Neural progenitor cell (in vitro differentiated cells): ENCODE measurements around the gene BTN2A1. TPM values are rescaled to one million over a fixed set of nuclear protein-coding genes. Genes with fewer than 3 reads are reported as not detected.

Experiments
- DNase-seq: peaks from one replicate; pipeline ENCODE4 v3.0.0-alpha.2; 2016; ENCODE audit warnings: low spot score
- H2AFZ ChIP-seq: fragments of 200-600 bp; sonication (generic); replicated peaks from 2 replicates; pipeline ENCODE4 v1.6.1; 2016; ENCODE audit warnings: antibody characterized with exemption
- H3F3A ChIP-seq: fragments of 200-600 bp; sonication (generic); 2 replicates; pipeline ENCODE4 v1.6.1; 2016; ENCODE audit warnings: antibody characterized with exemption, low read depth
- H3K27ac ChIP-seq: fragments of 200-600 bp; sonication (generic); 2 replicates; pipeline ENCODE4 v1.5.1; 2016; ENCODE audit warnings: mild to moderate bottlenecking
- H3K27me3 ChIP-seq: fragments of 200-600 bp; sonication (generic); 2 replicates; pipeline ENCODE4 v1.6.1; 2016; ENCODE audit warnings: mild to moderate bottlenecking, moderate library complexity
- H3K36me3 ChIP-seq: fragments of 200-600 bp; sonication (generic); 2 replicates; pipeline ENCODE4 v1.5.1; 2016
- H3K4me1 ChIP-seq: fragments of 200-600 bp; sonication (generic); 2 replicates; pipeline ENCODE4 v1.6.1; 2016; ENCODE audit warnings: mixed run types
- H3K4me2 ChIP-seq: fragments of 200-600 bp; sonication (generic); 2 replicates; pipeline ENCODE4 v1.6.1; 2016
- H3K4me3 ChIP-seq: fragments of 200-600 bp; sonication (generic); 2 replicates; pipeline ENCODE4 v1.5.1; 2016
- H3K79me2 ChIP-seq: fragments of 200-600 bp; sonication (generic); 2 replicates; pipeline ENCODE4 v1.6.1; 2016; ENCODE audit warnings: low read depth
- H3K9ac ChIP-seq: fragments of 200-600 bp; sonication (generic); 2 replicates; pipeline ENCODE4 v1.6.1; 2016
- H3K9me3 ChIP-seq: fragments of 200-600 bp; sonication (generic); 2 replicates; pipeline ENCODE4 v1.5.1; 2016; ENCODE audit warnings: low read depth
- H4K20me1 ChIP-seq: fragments of 200-600 bp; sonication (generic); 2 replicates; pipeline ENCODE4 v1.6.1; 2016; ENCODE audit warnings: low read depth
- H3K27ac Mint-ChIP-seq: 3 replicates; pipeline ENCODE4 v1.8.0; 2021; ENCODE audit warnings: mixed read lengths
- H3K27me3 Mint-ChIP-seq: 2 replicates; pipeline ENCODE4 v1.8.0; 2022; ENCODE audit warnings: low read depth, mild to moderate bottlenecking, inconsistent platforms, moderate library complexity, mixed read lengths; ENCODE audit not compliant: insufficient read depth
- H3K36me3 Mint-ChIP-seq: 3 replicates; pipeline ENCODE4 v1.8.0; 2021; ENCODE audit warnings: mixed read lengths
- H3K4me1 Mint-ChIP-seq: 3 replicates; pipeline ENCODE4 v1.8.0; 2021; ENCODE audit warnings: mixed read lengths
- H3K4me3 Mint-ChIP-seq: 3 replicates; pipeline ENCODE4 v1.8.0; 2021; ENCODE audit warnings: mild to moderate bottlenecking, moderate library complexity, mixed read lengths
- H3K9me3 Mint-ChIP-seq: 3 replicates; pipeline ENCODE4 v1.8.0; 2020; ENCODE audit warnings: mixed read lengths
- CTCF ChIP-seq: fragments of 200-600 bp; sonication (generic); IDR thresholded peaks from 2 replicates; pipeline ENCODE4 v1.5.1; 2017; ENCODE audit warnings: antibody characterized with exemption, mild to moderate bottlenecking
- EZH2 ChIP-seq: fragments of 200-600 bp; sonication (generic); IDR thresholded peaks from 2 replicates; pipeline ENCODE4 v1.6.1; 2017; ENCODE audit warnings: antibody characterized with exemption, mild to moderate bottlenecking, moderate library complexity
- EZH2phosphoT487 ChIP-seq: fragments of 200-600 bp; sonication (generic); IDR thresholded peaks from 2 replicates; pipeline ENCODE4 v1.6.1; 2017; ENCODE audit warnings: antibody characterized with exemption
- total RNA-seq: library from RNA; depleted of rRNA; stranded (reverse); fragments of >200 nt; gene quantifications from 2 replicates; pipeline ENCODE4 v1.2.3, GENCODE V29; 2015; ENCODE audit warnings: low replicate concordance

BTN2A1 gene
- total RNA-seq, 1 donor from 2014 or later = 11.6 TPM

- DNase-seq = no peak
- Histone ChIP-seq H3K4me3 (no peak overlapping the region), H4K20me1 (no peaks in the 10 kb centered on the region), H3K9me3 (no peaks in the 10 kb centered on the region), H3K9ac (no peak overlapping the region), H3K4me2 (no peak overlapping the region), H2AFZ (no peak overlapping the region), H3K27me3 (no peaks in the 10 kb centered on the region), H3K4me1 (peaks cover 9% of the 10 kb centered on the region), H3K79me2 (no peaks in the 10 kb centered on the region), H3K36me3 (no peaks in the 10 kb centered on the region), H3F3A (no peaks in the 10 kb centered on the region), H3K27ac (no peak overlapping the region)
- TF ChIP-seq EZH2phosphoT487 (no peak), EZH2 (no peak)
- peaks cover 7% of the 10 kb centered on the region for H3K4me1 Mint-ChIP-seq
- H3K4me3 Mint-ChIP-seq = no peak overlapping the region
- H3K9me3 Mint-ChIP-seq = peaks cover 18% of the 10 kb centered on the region
- H3K27ac Mint-ChIP-seq = no peak overlapping the region
- peaks cover 39% of the 10 kb centered on the region for H3K36me3 Mint-ChIP-seq
- peaks cover 3% of the 10 kb centered on the region for H3K27me3 Mint-ChIP-seq
These were observed 21.7 kb upstream of the BTN2A1 start for GRCh38 chr6:26436018-26436417.

- peaks cover 3% of the 10 kb centered on the region for H3K27me3 Mint-ChIP-seq
- Histone ChIP-seq H3K4me2 (no peak overlapping the region), H3F3A (no peaks in the 10 kb centered on the region), H4K20me1 (no peaks in the 10 kb centered on the region), H3K9me3 (no peaks in the 10 kb centered on the region), H3K36me3 (no peaks in the 10 kb centered on the region), H3K9ac (no peak overlapping the region), H3K4me3 (no peak overlapping the region), H3K27ac (no peak overlapping the region), H3K27me3 (no peaks in the 10 kb centered on the region), H3K4me1 (peaks cover 9% of the 10 kb centered on the region), H3K79me2 (no peaks in the 10 kb centered on the region), H2AFZ (no peak overlapping the region)
- peaks cover 18% of the 10 kb centered on the region for H3K9me3 Mint-ChIP-seq
- H3K27ac Mint-ChIP-seq = no peak overlapping the region
- TF ChIP-seq EZH2 (no peak), CTCF (no peak), EZH2phosphoT487 (no peak)
- H3K36me3 Mint-ChIP-seq = peaks cover 24% of the 10 kb centered on the region
- no peak overlapping the region for H3K4me3 Mint-ChIP-seq
- DNase-seq = no peak
- peaks cover 7% of the 10 kb centered on the region for H3K4me1 Mint-ChIP-seq
These were observed 20.2 kb upstream of the BTN2A1 start for GRCh38 chr6:26437550-26437949.

GRCh38 chr6:26438000-26438399 lies 19.8 kb upstream of the BTN2A1 start:
- TF ChIP-seq CTCF (no peak), EZH2 (no peak), EZH2phosphoT487 (no peak)

GRCh38 chr6:26439151-26440125 lies 18.3 kb upstream of the BTN2A1 start:
- no peak overlapping the region for H2AFZ ChIP-seq
- H3K27me3 Mint-ChIP-seq = peaks cover 3% of the 10 kb centered on the region
- H3K27ac ChIP-seq = no peak overlapping the region

More at GRCh38 chr6:26438000-26438399, 19.8 kb upstream of the BTN2A1 start:
- H3K9ac ChIP-seq = no peak overlapping the region
- no peak overlapping the region for H2AFZ ChIP-seq
- no peak overlapping the region for H3K4me3 ChIP-seq
- H3K4me1 ChIP-seq = peaks cover 9% of the 10 kb centered on the region
- H3K9me3 ChIP-seq = no peaks in the 10 kb centered on the region
- no peak overlapping the region for H3K4me2 ChIP-seq
- no peaks in the 10 kb centered on the region for H3K27me3 ChIP-seq
- DNase-seq = no peak
- Mint-ChIP-seq H3K4me3 (no peak overlapping the region), H3K27ac (no peak overlapping the region), H3K27me3 (peaks cover 3% of the 10 kb centered on the region), H3K4me1 (peaks cover 7% of the 10 kb centered on the region), H3K9me3 (peaks cover 18% of the 10 kb centered on the region), H3K36me3 (peaks cover 19% of the 10 kb centered on the region)
- H3F3A ChIP-seq = no peaks in the 10 kb centered on the region
- no peaks in the 10 kb centered on the region for H4K20me1 ChIP-seq
- H3K79me2 ChIP-seq = no peaks in the 10 kb centered on the region
- no peak overlapping the region for H3K27ac ChIP-seq
- H3K36me3 ChIP-seq = no peaks in the 10 kb centered on the region

More at GRCh38 chr6:26439151-26440125, 18.3 kb upstream of the BTN2A1 start:
- Histone ChIP-seq H3K9me3 (no peaks in the 10 kb centered on the region), H4K20me1 (no peaks in the 10 kb centered on the region), H3K79me2 (no peaks in the 10 kb centered on the region), H3K4me1 (peaks cover 9% of the 10 kb centered on the region), H3K4me2 (no peak overlapping the region), H3F3A (no peaks in the 10 kb centered on the region), H3K27me3 (no peaks in the 10 kb centered on the region), H3K4me3 (no peak overlapping the region), H3K36me3 (no peaks in the 10 kb centered on the region), H3K9ac (no peak overlapping the region)
- H3K4me1 Mint-ChIP-seq = peaks cover 7% of the 10 kb centered on the region
- H3K4me3 Mint-ChIP-seq = no peak overlapping the region
- no peak overlapping the region for H3K27ac Mint-ChIP-seq
- peaks cover 9% of the 10 kb centered on the region for H3K36me3 Mint-ChIP-seq
- H3K9me3 Mint-ChIP-seq = peaks cover 9% of the 10 kb centered on the region
- no peak for DNase-seq
- TF ChIP-seq EZH2 = no peak
- TF ChIP-seq EZH2phosphoT487 = no peak
- TF ChIP-seq CTCF = no peak
